ENCODE data around the gene PRRC2B.

The PRRC2B gene

GRCh38 chr9:131534721-131535237 is 140.9 kb downstream of the PRRC2B start:
- H3K4me3 ChIP-seq (ENCODE audit: low read depth, low read length), result no peak overlapping the region

GRCh38 chr9:131537946-131538345 is 144.1 kb downstream of the PRRC2B start:
- no peak for TF ChIP-seq CTCF (IDR thresholded peaks at IDR 0.05; ENCODE audit: low read depth, low read length)
- H3K4me3 ChIP-seq (ENCODE audit: low read depth, low read length), result no peak overlapping the region

More at GRCh38 chr9:131534721-131535237, 140.9 kb downstream of the PRRC2B start:
- no peak for TF ChIP-seq CTCF (IDR thresholded peaks at IDR 0.05; ENCODE audit: low read depth, low read length)

- no peak overlapping the region for H3K4me3 ChIP-seq (ENCODE audit: low read depth, low read length)
- TF ChIP-seq CTCF (IDR thresholded peaks at IDR 0.05; ENCODE audit: low read depth, low read length), result no peak
Observed at GRCh38 chr9:131539223-131539923, 145.5 kb downstream of the PRRC2B start.

GRCh38 chr9:131543141-131543540 is 149.3 kb downstream of the PRRC2B start:
- no peak for TF ChIP-seq CTCF (IDR thresholded peaks at IDR 0.05; ENCODE audit: low read depth, low read length)
- H3K4me3 ChIP-seq (ENCODE audit: low read depth, low read length), result no peak overlapping the region

GRCh38 chr9:131545003-131545785 is 151.3 kb downstream of the PRRC2B start, which contains the start of gene PRRT1B:
PRRT1B (plus strand) TSS chr9:131545523; CDS start chr9:131545616, 93 bp downstream.
- no peak for TF ChIP-seq CTCF (IDR thresholded peaks at IDR 0.05; ENCODE audit: low read depth, low read length)
- peak within 1 kb of the TSS; percentile 48 for H3K4me3 ChIP-seq (ENCODE audit: low read depth, low read length)

- no peak for TF ChIP-seq CTCF (IDR thresholded peaks at IDR 0.05; ENCODE audit: low read depth, low read length)
Observed at GRCh38 chr9:131545786-131546335, 152.0 kb downstream of the PRRC2B start.

More at GRCh38 chr9:131545786-131546335, 152.0 kb downstream of the PRRC2B start:
- H3K4me3 ChIP-seq (ENCODE audit: low read depth, low read length), result no peak overlapping the region

Measured in WI38 (cell line).